Measurements from ENCODE around the gene CAMK2D.

- TF ChIP-seq CTCF (conservative IDR thresholded peaks at IDR 0.05; ENCODE audit: low read depth in 2 of 2) = no peak
- no peak for TF ChIP-seq ETS1 (IDR thresholded peaks at IDR 0.05)
- TF ChIP-seq EZH2 (IDR thresholded peaks at IDR 0.05; ENCODE audit: low read depth, unreplicated experiment) = no peak
- TF ChIP-seq JUNB (IDR thresholded peaks at IDR 0.05; ENCODE audit: unreplicated experiment) = no peak
- TF ChIP-seq ZNF114 (CRISPR knock-in tag; IDR thresholded peaks at IDR 0.05) = no peak
- no peak for TF ChIP-seq POLR2AphosphoS5 (IDR thresholded peaks at IDR 0.05; ENCODE audit: low read depth)
These were observed 354.9 kb downstream of the CAMK2D start for GRCh38 chr4:113406723-113407016.
